ENCODE measurements around the gene TRAF3.

DNA sequence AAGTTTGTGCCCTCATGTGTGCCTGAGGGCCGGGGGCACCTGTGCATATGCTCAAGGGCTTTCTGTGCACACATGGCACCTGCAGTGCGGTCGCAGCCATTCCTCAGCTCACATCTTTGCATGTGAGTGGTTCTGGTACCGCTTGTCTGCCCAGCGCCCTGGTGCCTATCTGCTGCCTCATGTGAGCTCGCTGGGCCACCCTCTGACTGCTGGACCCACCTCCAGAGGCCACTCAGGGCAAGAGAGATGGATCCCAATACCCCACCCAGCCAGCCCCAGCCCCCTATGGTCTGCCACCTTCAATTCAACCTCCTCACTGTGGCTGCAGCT is 139.8 kb downstream of the TRAF3 start:
- TF ChIP-seq CTCF (IDR thresholded peaks at IDR 0.05; ENCODE audit: borderline replicate concordance, extremely low read depth, low read length, poor library complexity, severe bottlenecking) (no peak), EZH2 (IDR thresholded peaks at IDR 0.05; ENCODE audit: borderline replicate concordance, low read depth, low read length, severe bottlenecking) (no peak)

Measured in DND-41 (cell line).